T follicular helper cell (primary cell): ENCODE data around the gene PKD1L1.

ENCODE experiments used
- DNase-seq: peaks from one replicate; pipeline ENCODE4 v3.0.0-alpha.2; 2020; ENCODE audit warnings: low read depth

Gene PKD1L1

DNA sequence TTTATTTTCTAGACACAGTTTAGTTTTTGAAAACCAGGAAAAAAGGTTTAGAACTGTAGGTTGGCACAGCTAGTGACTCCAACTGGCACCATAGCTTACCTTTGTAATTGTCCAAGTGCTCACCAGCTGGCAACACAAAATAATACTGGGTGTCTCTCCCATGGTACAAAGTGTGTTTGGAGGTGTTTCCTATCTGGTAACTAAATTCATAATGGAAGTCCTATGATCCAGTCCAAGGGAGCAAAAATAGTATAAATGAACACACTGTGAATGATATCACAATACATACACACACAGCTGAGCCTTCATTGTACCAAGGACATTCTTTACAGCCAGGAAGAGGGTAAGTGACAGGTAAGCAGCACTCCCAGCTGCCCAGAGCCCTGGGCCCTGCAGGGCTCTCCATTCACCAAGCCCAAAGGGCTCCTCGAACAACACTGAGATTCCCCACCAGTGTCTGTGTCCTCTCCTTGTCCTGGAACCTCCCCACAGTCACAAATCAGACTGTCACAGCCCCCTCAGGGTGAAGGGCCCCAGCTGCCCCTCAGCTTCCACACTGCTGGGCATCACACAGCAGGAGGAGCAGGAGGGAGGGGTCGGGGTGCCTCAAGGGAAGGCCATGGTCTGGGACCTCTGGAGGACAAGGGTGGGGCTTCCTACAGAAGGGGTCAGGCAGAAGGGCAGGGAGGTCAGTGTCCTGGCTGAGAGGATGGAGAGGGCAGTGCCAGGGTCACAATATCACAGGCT, 72.1 kb downstream of the PKD1L1 start:
- DNase-seq: no peak

DNA sequence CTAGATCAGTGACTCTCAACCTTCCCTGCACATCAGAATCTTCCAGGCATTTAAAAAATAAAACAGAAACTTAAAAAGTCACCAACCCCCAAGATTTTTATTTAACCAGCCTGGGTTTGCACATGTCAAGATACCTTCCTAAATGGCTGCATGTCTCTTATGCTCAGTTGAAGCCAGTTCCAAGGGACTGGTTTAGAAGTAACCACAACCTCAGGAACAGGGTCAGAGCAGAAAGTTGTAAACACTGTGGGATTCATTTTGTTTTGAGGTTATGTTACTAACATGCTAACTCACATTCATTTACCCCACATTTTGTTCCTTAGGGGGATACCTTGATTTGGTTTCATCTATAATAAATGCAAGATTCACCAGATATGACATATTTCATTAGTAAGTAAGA, 72.9 kb downstream of the PKD1L1 start:
- no peak for DNase-seq

DNA sequence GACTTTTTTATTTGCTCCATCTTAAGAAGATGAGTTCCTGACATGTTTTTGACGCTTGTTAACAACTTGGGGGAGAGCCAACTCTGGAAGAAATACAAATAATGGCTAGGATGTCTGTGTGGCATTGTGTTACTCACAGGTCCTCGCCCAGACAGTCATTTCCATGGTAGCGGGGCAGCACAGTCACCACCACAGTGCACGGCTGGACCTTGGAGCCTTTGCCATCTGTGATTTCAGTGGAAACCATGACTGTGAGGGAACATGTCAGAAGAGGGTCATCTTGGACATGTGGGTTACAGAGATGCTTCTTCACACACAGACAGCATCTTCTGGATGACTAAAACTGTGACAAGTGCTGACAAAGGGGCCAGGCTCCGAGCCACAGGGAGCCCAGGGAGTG, 74.5 kb downstream of the PKD1L1 start:
- no peak for DNase-seq

DNA sequence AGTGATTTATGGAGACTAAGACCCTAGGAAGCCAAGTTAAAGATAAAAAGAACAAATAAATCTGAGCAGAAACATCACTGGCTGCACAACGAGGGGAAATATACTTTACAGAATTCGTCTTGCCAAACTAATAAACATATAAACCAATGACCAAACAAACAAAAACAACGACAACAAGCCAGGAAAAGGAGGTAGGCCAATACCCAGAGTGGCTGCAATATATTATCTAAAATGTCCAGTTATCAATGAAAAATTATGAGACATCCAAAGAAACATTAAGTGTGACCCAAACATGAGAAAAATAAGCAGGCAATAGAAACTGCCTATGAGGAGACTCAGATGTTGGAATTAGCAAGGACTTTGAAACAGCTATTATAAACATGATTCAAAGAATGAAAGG, 81.0 kb downstream of the PKD1L1 start:
- DNase-seq: no peak

DNA sequence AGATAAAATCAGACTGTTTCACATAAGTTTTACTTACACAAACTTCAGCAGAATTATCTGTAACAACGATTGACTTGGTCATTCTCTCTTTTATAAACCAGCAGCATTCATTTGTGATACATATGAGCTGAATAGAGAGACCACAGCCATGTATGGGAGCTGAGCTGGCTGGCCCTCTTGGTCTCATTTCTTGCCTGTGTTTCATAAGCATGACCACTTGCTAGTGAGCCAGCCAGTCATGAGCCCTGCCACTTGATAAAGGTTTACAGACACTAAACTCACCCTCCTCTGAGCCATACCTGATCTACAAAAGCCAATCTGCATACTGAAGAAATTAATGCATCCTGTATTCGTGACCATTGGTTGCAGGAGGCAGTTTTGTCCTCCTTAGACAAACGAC, 82.1 kb downstream of the PKD1L1 start:
- no peak for DNase-seq

DNA sequence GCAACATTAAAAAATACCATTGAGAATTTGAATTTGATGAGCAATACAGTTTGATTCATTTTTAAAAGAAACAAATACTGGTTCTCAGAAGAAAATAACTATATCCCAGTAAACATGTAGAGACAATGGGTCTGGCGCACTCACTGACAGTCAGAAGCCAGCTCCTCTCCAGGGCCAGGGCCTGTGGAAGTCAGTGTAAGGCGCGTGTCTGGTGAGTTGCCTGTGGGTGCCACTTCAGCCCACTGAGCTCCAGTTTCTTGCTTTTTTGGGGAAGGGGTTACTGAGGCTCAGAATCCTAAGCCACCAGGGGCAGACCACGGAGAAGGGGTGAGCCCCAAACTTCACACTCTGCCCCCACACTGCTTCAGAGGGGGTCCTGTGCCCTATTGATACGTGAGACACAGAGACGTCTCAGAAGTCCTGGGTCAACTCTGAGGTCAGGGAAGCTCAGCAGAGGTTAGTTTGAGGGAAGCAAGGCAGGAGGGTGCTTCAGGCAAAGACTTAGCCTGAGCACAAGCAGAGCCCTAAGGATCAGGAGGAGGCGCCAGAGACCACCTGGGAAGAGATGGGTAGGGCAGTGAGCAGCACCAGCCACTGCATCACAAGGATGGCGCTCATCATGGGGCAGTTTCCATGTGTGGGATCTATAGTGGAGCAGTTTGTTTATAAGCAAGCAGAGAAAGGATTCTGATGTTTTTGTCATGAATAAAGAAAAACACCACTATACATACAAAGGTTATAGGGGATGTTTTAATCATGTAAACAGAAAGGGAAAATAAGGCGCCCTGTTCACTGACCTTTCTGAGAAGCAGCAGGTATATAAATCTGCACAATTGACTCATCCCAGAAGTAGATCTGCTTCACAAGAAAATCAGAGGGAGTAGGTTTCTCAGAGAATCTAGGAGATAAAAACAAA, 95.7 kb downstream of the PKD1L1 start:
- DNase-seq: no peak

- DNase-seq: no peak
These were observed 101.1 kb downstream of the PKD1L1 start for GRCh38 chr7:47847207-47847606.

GRCh38 chr7:47846138-47846836, 102.0 kb downstream of the PKD1L1 start:
- no peak for DNase-seq

DNA sequence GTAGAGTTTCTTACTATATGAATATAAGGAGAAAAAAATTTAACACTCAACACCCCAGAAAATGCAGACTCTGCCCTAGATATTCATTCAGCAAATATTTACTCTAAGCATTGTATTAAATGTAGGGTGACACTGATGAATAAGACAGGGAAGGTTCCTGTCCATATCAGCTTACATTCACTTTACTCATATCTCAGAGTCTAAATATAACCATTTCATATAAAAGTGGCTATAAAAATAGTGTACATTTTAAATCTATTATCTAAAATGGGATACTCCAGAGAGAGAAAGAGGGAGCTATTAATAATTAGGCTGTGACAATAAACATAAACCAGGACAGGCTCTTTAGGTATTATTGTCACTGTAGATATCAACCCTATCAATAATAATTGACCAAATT, 104.0 kb downstream of the PKD1L1 start:
- no peak for DNase-seq

GRCh38 chr7:47843291-47843690, 105.0 kb downstream of the PKD1L1 start:
- DNase-seq: no peak

DNA sequence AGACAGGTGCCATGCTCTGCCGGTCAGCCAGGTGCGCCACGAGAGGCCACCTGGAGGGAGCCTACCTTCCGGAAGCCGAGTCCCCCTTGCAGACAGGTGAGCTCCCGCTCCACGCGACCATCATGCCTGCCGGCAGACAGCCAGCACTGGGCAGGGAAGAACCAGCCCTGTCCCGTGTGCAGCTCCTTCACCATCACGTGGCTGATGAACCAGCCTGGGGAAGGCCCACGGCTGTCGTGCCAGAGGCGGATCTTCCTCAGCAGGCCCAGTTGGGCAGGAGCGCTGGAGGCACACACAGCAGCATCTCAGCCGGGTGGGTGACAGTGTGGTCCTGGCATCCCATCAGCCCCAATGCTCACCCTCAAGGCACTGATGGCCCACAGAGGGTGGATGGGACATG, 108.9 kb downstream of the PKD1L1 start:
- DNase-seq: no peak

DNA sequence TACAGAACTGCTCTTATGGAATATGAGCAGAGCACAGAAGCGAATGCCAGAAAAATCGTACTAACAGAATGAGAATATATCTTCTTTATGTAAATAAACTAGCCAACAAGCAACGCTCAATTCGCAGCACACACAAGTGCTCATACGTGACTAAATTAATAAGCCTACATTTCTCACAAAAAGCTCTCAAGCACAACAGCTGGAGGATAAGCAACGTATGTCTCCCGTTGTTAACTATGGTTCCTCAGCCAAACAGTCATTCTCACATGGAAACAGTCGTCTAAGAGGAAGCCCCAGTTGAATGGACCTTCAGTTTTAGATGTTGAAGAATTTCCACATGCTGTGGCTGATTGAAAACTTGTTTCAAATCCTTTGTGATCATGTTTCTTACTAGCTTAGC, 110.4 kb downstream of the PKD1L1 start:
- no peak for DNase-seq

DNA sequence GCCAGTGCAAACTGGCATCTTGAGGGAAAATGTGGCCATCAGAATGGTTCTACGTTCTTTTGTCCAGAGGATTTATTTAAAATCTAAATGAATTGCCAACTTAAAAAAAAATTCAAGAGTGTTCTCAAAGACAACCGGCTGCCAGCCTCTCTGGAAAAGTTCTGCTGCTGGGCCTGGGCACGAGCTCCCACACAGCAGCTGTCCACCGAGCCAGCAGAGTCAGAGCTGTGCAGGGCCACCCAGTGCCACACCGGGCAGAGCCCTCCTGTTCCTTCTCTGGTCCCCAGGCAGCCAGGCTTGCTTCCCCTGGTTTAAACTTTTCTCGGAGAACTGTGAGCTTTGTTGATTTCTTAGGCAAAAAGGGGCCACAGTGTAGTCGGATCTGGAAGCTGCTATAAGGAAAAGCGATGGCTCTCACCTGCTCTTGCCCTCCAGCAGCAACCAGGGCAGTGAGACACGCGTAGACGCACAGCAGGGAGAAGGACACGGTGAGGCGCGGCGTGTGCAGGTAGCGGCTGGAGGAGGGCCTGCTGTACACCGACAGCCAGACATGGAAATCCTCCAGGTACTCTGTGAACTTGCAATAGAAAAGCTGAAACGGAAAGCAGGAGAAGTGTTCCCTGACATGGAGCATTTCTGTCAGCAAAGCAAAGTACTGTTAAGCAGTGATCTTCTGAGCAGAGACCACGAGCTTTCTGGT, 111.6 kb downstream of the PKD1L1 start:
- DNase-seq: no peak

- no peak for DNase-seq
These were observed 112.2 kb downstream of the PKD1L1 start for GRCh38 chr7:47836080-47836479.

- DNase-seq: no peak
These were observed 115.1 kb downstream of the PKD1L1 start for GRCh38 chr7:47833211-47833610.

DNA sequence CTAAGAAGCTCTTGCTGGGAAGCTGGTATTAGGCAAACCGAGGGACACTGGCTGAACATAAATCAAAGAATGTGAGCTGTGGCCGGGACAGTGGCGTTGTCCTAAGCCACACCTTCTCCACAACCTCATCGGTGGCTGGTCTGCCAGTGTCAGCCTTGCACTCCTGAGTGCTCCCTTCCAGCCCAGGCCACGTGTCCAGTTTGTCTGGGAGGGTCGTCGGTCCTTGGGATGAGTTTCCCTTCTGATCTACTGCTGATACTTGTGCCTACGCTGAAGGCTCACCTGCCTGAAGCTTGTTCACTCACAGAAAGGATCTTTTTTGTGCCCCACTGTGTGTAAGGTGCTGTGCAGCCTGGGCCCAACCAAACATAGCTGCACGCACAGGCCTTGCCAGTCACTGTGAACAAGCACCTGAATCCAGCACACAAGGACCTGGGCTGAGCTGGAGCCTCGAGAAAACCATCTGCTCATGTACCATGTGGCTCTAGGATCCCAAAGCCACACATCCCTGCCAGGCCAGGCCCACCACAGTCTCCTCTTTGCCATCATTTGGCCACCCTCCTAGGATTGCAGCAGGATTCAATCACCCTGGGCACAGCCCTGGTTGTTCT, 116.1 kb downstream of the PKD1L1 start:
- DNase-seq: no peak

DNA sequence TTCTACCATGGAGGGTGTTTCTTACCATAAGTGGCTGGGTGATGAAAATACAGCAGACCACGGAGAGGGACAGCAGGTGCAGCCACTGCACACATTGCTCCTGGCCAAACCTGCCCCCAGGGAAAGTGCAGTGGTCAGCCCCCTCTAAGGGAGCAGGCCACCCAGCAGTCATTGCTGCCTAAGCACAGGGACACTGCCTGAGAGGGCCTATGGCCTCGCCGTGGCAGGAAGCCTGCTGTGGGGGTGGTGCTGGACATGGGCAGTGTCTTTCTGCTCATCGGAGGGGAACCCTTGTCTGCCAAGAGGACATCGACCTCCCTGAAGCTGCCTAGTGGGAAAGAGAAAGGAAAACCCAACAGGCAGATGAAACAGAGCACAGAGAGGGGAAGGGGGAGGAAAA, 118.3 kb downstream of the PKD1L1 start:
- no peak for DNase-seq

- DNase-seq: no peak
These were observed 120.4 kb downstream of the PKD1L1 start for GRCh38 chr7:47827871-47828270.

DNA sequence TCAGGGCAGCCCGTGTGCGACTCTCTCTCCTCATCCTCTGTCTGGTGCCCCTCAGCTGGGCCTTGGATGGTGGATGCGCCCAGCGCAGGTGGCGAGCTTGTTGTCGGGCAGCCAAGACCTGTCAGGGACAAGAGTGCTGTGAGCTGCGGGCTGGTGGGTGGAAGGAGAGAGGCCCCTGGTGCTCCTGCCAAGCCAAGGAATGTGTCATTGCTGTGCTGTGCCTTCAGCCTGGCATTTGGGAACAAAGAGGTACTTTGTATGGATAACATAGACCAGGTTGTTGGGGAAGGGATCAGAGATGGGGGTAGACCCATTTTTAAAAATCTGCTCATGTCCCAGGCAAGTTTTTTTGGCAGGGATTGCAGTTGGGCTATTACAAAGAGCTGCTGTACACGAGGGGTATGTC, 120.9 kb downstream of the PKD1L1 start:
- no peak for DNase-seq

GRCh38 chr7:47826754-47827153, 121.5 kb downstream of the PKD1L1 start:
- no peak for DNase-seq

GRCh38 chr7:47819607-47819920, 128.7 kb downstream of the PKD1L1 start:
- no peak for DNase-seq
